GM18868 (cell line): ENCODE results near the gene NCCRP1.

Source experiments
- ATAC-seq: cut with Tn5 transposase; IDR thresholded peaks from one replicate; pipeline ENCODE4 v1.9.1; 2021; ENCODE audit warnings: mild to moderate bottlenecking, moderate library complexity; ENCODE audit not compliant: unreplicated experiment

The NCCRP1 gene

GRCh38 chr19:39196860-39197562, at the start of gene NCCRP1:
Gene NCCRP1 (plus strand): TSS chr19:39196964. CDS start chr19:39196983, 19 bp downstream.
- no peak for ATAC-seq

DNA sequence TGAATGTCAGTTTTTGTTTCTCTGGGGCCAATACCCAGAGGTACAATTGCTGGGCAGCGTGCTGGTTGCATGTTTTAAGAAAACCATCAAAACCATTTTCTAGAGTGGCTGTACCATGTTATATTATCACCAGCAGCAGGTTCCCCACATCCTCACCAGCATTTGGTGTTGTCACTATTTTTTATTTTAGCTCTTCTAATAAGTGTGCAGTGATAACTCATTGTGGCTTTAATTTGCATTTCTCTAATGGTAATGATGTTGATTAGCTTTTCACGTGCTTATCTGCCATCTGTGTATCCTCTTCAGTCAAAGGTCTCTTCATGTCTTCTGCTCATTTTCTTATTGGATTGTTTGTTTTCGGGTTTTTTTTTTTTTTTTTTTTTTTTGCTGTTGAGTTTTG, 49.3 kb upstream of the NCCRP1 start:
- ATAC-seq: no peak

DNA sequence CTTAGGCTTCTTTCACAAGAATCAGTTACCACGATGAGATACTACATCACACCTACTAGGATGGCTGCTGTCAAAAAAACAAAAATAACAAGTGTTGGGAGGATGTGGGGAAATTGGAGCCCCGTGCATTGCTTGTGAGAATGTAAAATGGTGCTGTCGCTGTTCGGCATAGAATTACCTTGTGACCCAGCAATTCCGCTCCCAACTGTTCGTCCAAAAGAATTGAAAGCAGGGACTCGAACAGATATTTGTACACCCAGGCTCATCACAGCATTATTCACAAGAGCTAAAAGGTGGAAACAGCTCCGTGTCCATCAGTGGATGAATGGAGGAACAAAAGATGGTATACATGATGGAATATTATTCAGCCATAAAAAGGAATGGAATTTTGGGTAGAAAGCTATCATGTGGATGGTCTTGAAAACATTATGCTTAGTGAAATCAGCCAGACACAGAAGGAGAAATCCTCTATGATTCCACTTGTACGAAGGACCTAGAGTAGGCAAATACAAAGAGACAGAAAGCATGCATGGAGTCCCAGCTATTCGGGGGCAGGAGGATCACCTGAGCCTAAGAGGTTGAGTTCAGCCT, 47.7 kb upstream of the NCCRP1 start:
- no peak for ATAC-seq

DNA sequence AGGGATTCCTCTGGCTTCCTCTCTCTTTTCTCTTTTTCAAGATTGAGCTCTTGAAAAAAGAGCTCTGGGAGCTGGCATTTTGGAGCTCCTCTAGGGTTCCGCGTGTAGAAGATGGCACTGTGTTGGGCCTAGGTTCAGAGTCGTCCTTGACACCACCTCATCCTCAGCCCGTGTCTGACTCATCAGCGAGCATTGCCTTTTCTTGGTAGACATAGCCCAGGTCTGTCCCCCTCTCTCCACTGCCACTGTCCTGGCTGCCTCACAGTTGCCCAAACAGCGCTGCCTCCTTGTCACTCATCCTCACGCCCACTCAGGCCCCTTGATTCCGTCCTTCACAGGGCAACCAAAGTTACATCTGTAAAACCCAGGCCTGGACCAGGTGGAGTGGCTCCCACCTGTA, 46.5 kb upstream of the NCCRP1 start:
- ATAC-seq: no peak

- ATAC-seq: no peak
Measured at GRCh38 chr19:39150807-39151600, 45.8 kb upstream of the NCCRP1 start.

- no peak for ATAC-seq
Measured at GRCh38 chr19:39152066-39152465, 44.7 kb upstream of the NCCRP1 start.

DNA sequence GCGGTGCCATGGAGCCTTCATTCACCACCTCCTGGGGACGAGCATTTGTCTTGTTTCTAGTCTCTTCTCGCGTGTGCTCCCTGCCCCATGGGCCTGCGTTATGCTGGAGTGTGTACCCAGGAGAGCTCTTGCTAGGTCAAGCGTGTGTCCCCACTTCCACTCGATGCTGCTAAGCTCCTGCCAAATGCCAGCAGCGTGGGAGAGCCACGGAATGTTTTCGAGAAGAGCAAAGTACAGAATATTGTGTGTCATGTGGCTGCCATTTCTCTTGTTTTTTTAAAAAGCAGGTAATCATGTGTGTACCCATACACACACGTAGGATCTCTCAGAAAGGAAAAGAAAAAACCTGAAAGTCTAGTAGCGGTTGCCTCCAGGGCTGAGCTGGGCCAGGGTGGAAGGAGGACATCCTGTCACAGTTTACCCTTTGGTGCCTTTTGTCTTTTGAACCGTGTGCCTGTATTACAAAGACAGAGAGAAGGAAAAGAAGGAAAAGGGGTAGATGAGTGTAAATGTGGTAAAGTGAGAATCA, 42.6 kb upstream of the NCCRP1 start:
- no peak for ATAC-seq

GRCh38 chr19:39154629-39155100, 42.1 kb upstream of the NCCRP1 start:
- ATAC-seq: no peak

GRCh38 chr19:39155114-39155700, 41.6 kb upstream of the NCCRP1 start:
- ATAC-seq: no peak

DNA sequence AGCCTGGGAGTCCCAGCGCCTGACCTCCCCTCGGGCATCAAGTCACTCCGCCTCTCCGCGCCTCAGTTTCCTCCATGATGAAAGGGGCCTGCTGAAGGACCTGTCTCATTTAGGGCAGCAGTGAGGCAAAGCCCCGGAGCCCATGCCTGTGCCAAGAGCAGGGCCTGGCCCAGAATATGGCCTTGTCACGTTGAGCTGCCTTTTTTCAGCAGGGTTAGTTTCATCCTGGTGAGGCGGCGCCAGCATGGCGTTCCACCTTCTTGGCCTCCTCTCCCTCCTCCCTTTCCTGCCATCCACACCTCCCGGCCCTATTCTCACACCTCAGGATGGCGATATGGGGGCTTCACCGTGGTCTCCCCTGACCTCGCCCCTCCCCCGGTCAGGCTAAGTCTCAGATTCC, 41.0 kb upstream of the NCCRP1 start:
- ATAC-seq: no peak

GRCh38 chr19:39156326-39157230, 40.2 kb upstream of the NCCRP1 start:
- no peak for ATAC-seq

- no peak for ATAC-seq
Measured at GRCh38 chr19:39157275-39157996, 39.3 kb upstream of the NCCRP1 start.

DNA sequence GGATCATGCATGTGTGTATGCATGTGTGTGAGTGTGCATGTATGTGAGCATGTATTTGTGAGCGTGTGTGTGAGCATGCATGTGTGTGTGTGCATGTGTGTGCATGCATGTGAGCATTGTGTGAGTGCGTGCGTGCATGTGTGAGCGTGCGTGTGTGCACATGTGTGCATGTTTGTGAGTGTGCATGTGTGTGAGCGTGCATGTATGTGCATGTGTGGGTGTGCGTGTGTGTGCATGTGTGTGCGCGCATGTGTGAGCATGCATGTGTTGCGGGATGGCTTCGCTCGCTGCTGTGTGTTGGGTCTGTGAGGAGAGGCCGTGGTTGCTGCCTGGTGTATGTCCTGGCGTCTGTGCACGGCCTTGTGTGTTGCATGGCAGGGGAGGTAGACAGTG, 38.8 kb upstream of the NCCRP1 start:
- ATAC-seq: no peak

GRCh38 chr19:39158646-39159260, 38.0 kb upstream of the NCCRP1 start:
- ATAC-seq: no peak

- no peak for ATAC-seq
Measured at GRCh38 chr19:39160523-39160861, 36.3 kb upstream of the NCCRP1 start.

DNA sequence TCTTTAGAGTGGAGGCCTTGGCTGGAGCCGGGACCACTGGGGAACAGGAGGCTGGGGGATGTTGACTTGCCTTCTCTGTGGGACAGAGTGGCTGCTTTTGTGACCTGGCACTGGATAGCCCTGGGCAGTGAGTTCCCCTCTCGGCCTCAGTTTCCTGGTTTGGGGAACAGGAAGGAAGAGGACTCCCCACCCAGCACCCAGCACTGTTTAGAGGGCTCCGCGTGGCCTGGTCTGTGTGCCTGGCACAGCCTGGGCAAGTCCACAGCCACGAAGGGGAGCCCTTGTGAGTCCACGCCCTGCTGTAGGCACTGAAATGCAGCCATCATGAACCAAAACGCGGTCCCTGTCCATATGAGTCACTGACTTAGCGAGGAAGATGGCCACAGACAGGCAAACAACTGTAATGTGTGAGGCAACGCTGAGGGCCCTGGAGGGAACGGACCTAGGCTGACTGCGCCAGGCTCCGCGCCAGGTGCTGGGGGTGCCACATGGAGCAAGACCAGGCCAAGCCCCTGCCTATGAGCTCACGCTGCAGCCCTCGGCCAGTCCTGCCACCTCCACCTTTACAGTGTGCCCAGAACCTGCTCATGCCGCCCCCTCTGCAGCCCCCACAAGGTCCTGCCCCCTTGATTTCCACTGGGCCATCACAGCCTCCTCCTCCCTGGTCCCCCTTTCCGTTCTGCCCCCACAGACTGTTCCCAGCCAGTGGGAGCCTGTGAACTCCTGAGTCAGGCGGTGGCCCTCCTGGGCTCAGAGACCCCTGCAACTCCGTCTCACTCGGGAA, 35.7 kb upstream of the NCCRP1 start:
- ATAC-seq: no peak

DNA sequence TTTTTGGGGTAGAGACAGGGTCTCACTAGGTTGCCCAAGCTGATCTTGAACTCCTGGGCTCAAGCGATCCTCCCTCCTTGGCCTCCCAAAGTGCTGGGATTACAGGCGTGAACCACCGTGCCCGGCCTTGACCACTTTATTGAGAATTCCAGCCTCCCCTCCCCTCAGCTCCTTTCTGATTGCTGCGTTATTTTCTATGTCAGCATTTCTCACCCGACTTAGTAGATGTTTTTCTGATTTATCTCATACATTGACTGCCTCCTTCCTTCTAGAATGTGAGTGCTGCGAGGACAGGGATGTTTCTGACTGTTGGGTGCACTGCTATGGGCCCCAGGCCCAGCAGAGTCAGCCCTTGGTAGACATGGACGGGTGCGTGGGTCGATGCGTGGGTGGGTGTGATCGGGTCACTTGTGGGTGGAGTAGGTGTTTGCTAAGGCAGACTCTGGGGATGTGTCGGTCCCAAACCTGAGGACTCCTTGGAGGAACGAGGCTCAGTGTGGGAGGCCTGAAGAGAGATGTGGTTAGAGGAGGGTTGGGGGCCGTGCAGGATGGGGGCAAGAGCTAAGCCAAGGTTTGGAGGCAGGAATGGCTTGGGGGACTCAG, 34.2 kb upstream of the NCCRP1 start:
- no peak for ATAC-seq

- ATAC-seq: no peak
Measured at GRCh38 chr19:39163621-39164020, 33.1 kb upstream of the NCCRP1 start.
